ENCODE measurements around the gene TOMM20. TPM values are rescaled to one million over a fixed set of nuclear protein-coding genes. Genes with fewer than 3 reads are reported as not detected.
"Not testable (repeated sequence)": the region's sequence is repeated elsewhere in the genome, so short reads cannot be mapped to it uniquely, and the experiment has no call there.

TOMM20 gene
- polyA plus RNA-seq, 1 experiment: 94.0 TPM

- H3K27ac ChIP-seq (ENCODE audit: low read depth, low read length): peak overlapping the region; percentile 82
- CTCF ChIA-PET: interaction anchor here (3.2 kb wide), 1 partner anchor 254 kb away, joined by 16 read pairs; no protein-coding TSS in a partner anchor
- H3K27me3 ChIP-seq (ENCODE audit: control insufficient read depth, insufficient read depth, low read length): no peaks in the 10 kb centered on the region
- peak overlapping the region; percentile 97 for H3K4me3 ChIP-seq (ENCODE audit: low read depth, low read length)
- DNase-seq (ENCODE audit: low read depth, low spot score): no peak
- POLR2A ChIA-PET: interaction anchor here (0.6 to 1.3 kb wide), 4 partner anchors 12 to 811 kb away, joined by 3 to 6 read pairs (median 4); no protein-coding TSS in a partner anchor
- no peaks in the 10 kb centered on the region for H3K9me3 ChIP-seq (ENCODE audit: control insufficient read depth, insufficient read depth, low read length)
- no peak for TF ChIP-seq CTCF (IDR thresholded peaks at IDR 0.05; ENCODE audit: low read depth, low read length)
Measured at GRCh38 chr1:235161685-235162327, 33.2 kb upstream of the TOMM20 start.

DNA sequence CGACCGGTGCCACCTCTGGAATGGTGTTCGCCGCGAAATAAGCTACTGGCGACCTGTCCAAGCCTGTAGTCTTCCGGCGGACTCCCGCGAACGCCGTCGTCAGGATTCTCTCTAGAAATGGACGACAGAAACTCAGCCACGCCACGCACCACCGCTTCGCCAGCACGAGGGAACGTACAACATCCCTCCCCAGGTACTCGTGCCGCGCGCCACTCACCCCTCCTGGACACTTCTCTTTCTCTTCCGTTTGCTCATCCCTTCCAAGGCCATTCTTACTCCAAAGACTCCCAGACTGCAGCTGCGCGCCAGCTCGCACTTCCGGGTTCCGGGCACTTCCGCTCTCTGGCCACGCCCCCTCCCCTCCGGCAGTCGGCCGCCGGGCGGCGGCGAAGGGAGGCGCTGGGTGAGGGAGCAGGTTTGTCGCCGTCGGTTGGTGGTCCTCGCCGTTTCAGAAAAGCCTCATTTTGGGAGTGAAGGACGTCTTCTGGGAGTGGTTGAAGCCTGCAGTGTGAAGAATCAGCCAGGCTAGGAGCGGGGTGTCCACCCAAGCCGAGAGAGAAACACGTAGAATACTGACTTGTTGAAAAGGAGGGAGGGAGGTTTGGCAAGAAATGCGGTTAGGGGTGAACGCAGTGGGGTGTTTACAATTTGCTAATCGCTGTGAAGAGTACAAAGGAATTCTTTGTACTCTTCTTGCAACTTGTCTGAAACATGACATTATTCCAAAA lies 32.5 kb upstream of the TOMM20 start, which contains the start of gene RBM34:
Gene RBM34, minus strand, starts transcription at position 294 of the 728 bp plus-strand sequence. Its CDS starts 24 bp downstream, at position 270.
- CTCF ChIA-PET: interaction anchor here (0.6 to 3.2 kb wide), 3 partner anchors 16 to 674 kb away, joined by 3 to 16 read pairs (median 3); no protein-coding TSS in a partner anchor

GRCh38 chr1:235160383-235160956 lies 31.8 kb upstream of the TOMM20 start:
- H3K27ac ChIP-seq (ENCODE audit: low read depth, low read length): peak overlapping the region; percentile 82
- CTCF ChIA-PET: interaction anchor here (0.6 to 3.2 kb wide), 3 partner anchors 15 to 673 kb away, joined by 3 to 16 read pairs (median 3); no protein-coding TSS in a partner anchor
- POLR2A ChIA-PET: interaction anchor here (0.6 to 1.3 kb wide), 6 partner anchors 8 to 812 kb away, joined by 3 to 6 read pairs (median 4); no protein-coding TSS in a partner anchor
- no peaks in the 10 kb centered on the region for H3K27me3 ChIP-seq (ENCODE audit: control insufficient read depth, insufficient read depth, low read length)
- peak overlapping the region; percentile 97 for H3K4me3 ChIP-seq (ENCODE audit: low read depth, low read length)
- no peaks in the 10 kb centered on the region for H3K9me3 ChIP-seq (ENCODE audit: control insufficient read depth, insufficient read depth, low read length)
- no peak for TF ChIP-seq CTCF (IDR thresholded peaks at IDR 0.05; ENCODE audit: low read depth, low read length)
- DNase-seq (ENCODE audit: low read depth, low spot score): peak; percentile 18

More for the DNA sequence above, 32.5 kb upstream of the TOMM20 start, which contains the start of gene RBM34:
- Histone ChIP-seq H3K27me3 (ENCODE audit: control insufficient read depth, insufficient read depth, low read length) (no peaks in the 10 kb centered on the region), H3K27ac (ENCODE audit: low read depth, low read length) (peak within 1 kb of the TSS; percentile 82), H3K4me3 (ENCODE audit: low read depth, low read length) (peak within 1 kb of the TSS; percentile 97), H3K9me3 (ENCODE audit: control insufficient read depth, insufficient read depth, low read length) (no peaks in the 10 kb centered on the region)
- peak; percentile 74 for DNase-seq (ENCODE audit: low read depth, low spot score)
- peak; percentile 26 for TF ChIP-seq CTCF (IDR thresholded peaks at IDR 0.05; ENCODE audit: low read depth, low read length)
- POLR2A ChIA-PET: interaction anchor here (0.6 to 1.3 kb wide), 7 partner anchors 9 to 811 kb away, joined by 3 to 6 read pairs (median 4); no protein-coding TSS in a partner anchor

DNA sequence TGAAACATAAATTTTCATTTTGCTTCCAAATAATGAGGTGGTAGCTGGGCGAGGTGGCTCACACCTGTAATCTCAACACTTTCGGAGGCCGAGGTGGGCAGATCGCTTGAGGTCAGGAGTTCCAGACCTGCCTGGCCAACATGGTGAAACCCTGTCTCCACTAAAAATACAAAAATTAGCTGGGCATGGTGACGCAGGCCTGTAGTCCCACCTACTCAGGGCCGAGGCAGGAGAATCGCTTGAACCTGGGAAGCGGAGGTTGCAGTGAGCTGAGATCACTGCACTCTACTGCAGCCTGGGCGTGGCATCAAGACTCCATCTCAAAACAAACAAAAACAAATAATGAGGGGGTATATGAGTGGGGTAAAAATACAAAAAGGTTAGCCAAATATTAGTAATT lies 31.3 kb upstream of the TOMM20 start:
- DNase-seq (ENCODE audit: low read depth, low spot score); POLR2A ChIA-PET; H3K27me3 ChIP-seq (ENCODE audit: control insufficient read depth, insufficient read depth, low read length); H3K9me3 ChIP-seq (ENCODE audit: control insufficient read depth, insufficient read depth, low read length); H3K27ac ChIP-seq (ENCODE audit: low read depth, low read length): not testable (repeated sequence)
- peak overlapping the region; percentile 97 for H3K4me3 ChIP-seq (ENCODE audit: low read depth, low read length)
- CTCF ChIA-PET: interaction anchor here (3.2 kb wide), 1 partner anchor 256 kb away, joined by 16 read pairs; no protein-coding TSS in a partner anchor

GRCh38 chr1:235159284-235159683 lies 30.6 kb upstream of the TOMM20 start:
- H3K9me3 ChIP-seq (ENCODE audit: control insufficient read depth, insufficient read depth, low read length); H3K27me3 ChIP-seq (ENCODE audit: control insufficient read depth, insufficient read depth, low read length); DNase-seq (ENCODE audit: low read depth, low spot score); POLR2A ChIA-PET; H3K4me3 ChIP-seq (ENCODE audit: low read depth, low read length); H3K27ac ChIP-seq (ENCODE audit: low read depth, low read length): not testable (repeated sequence)
- CTCF ChIA-PET: interaction anchor here (0.6 to 3.2 kb wide), 5 partner anchors 40 to 263 kb away, joined by 3 to 16 read pairs (median 4); no protein-coding TSS in a partner anchor
